Inferior parietal cortex (tissue), 1 donor: ENCODE data around the gene BCAS4.

ENCODE experiments used
- DNase-seq: peaks from one replicate; pipeline ENCODE4 v3.0.0-alpha.2; 2016; ENCODE audit errors: extremely low spot score

The BCAS4 gene

GRCh38 chr20:50854506-50855249 lies 59.8 kb downstream of the BCAS4 start:
- no peak for DNase-seq

- no peak for DNase-seq
These were observed 60.9 kb downstream of the BCAS4 start for GRCh38 chr20:50855498-50856474.

- no peak for DNase-seq
These were observed 61.7 kb downstream of the BCAS4 start for GRCh38 chr20:50856475-50857041.

GRCh38 chr20:50857348-50857747 lies 62.5 kb downstream of the BCAS4 start:
- no peak for DNase-seq

GRCh38 chr20:50858525-50858924 lies 63.7 kb downstream of the BCAS4 start:
- DNase-seq: no peak

GRCh38 chr20:50859161-50859560 lies 64.3 kb downstream of the BCAS4 start:
- no peak for DNase-seq

GRCh38 chr20:50861012-50861411 lies 66.2 kb downstream of the BCAS4 start:
- DNase-seq: no peak

- no peak for DNase-seq
These were observed 67.7 kb downstream of the BCAS4 start for GRCh38 chr20:50862546-50862945.

GRCh38 chr20:50865114-50865513 lies 70.3 kb downstream of the BCAS4 start:
- no peak for DNase-seq

- DNase-seq: no peak
These were observed 70.7 kb downstream of the BCAS4 start for GRCh38 chr20:50865591-50865990.

GRCh38 chr20:50866036-50866685 lies 71.3 kb downstream of the BCAS4 start:
- DNase-seq: no peak

GRCh38 chr20:50866831-50867230 lies 72.0 kb downstream of the BCAS4 start:
- DNase-seq: no peak

- DNase-seq: no peak
These were observed 72.9 kb downstream of the BCAS4 start for GRCh38 chr20:50867805-50868204.

- DNase-seq: no peak
These were observed 73.9 kb downstream of the BCAS4 start for GRCh38 chr20:50868509-50869495.

- no peak for DNase-seq
These were observed 75.8 kb downstream of the BCAS4 start for GRCh38 chr20:50870561-50871161.

GRCh38 chr20:50872560-50873425 lies 77.9 kb downstream of the BCAS4 start:
- no peak for DNase-seq

GRCh38 chr20:50873585-50873984 lies 78.7 kb downstream of the BCAS4 start:
- no peak for DNase-seq

- DNase-seq: no peak
These were observed 79.4 kb downstream of the BCAS4 start for GRCh38 chr20:50874111-50874757.
